PC-9 (cell line): ENCODE measurements around the gene KMT2D. TPM values are rescaled to one million over a fixed set of nuclear protein-coding genes. Genes with fewer than 3 reads are reported as not detected.

Source experiments
- BruUV-seq: library from RNA; stranded (reverse); fragments of 400-500 nt; replicated peaks from 2 replicates; lab custom pipeline; 2021; lab: Mats Ljungman, UMichigan
- CTCF ChIA-PET: fragments of 300-600 bp; sonication (Branson Sonifier 250); formaldehyde crosslinking; loops from one replicate; lab custom pipeline; 2022; ENCODE audit warnings: antibody characterized with exemption; lab: Charles Lee
- POLR2A ChIA-PET: fragments of 300-600 bp; sonication (Branson Sonifier 250); formaldehyde crosslinking; loops from one replicate; lab custom pipeline; 2022; ENCODE audit warnings: antibody characterized with exemption; ENCODE audit not compliant: unreplicated experiment; lab: Charles Lee
- DNase-seq, 2 experiments: peaks; one replicate each; pipeline versions ENCODE4 v3.0.0 to v3.0.0-alpha.2; 2015 to 2022; ENCODE audit warnings: mixed read lengths in 1 of 2
- H2AFZ ChIP-seq: fragments of 200-600 bp; sonication (generic); 2 replicates; pipeline ENCODE4 v1.8.1; 2017; ENCODE audit warnings: antibody characterized with exemption
- H3F3A ChIP-seq: fragments of 200-600 bp; sonication (generic); 2 replicates; pipeline ENCODE4 v1.8.1; 2017; ENCODE audit warnings: antibody characterized with exemption, mild to moderate bottlenecking, low read depth; ENCODE audit not compliant: insufficient read depth
- H3K27ac ChIP-seq: fragments of 200-600 bp; sonication (generic); 2 replicates; pipeline ENCODE4 v1.6.1; 2016; ENCODE audit warnings: mixed run types
- H3K27me3 ChIP-seq: fragments of 200-600 bp; sonication (generic); 2 replicates; pipeline ENCODE4 v1.6.1; 2016; ENCODE audit warnings: low read depth, mixed run types; ENCODE audit not compliant: insufficient read depth
- H3K36me3 ChIP-seq: fragments of 200-600 bp; sonication (generic); 2 replicates; pipeline ENCODE4 v1.6.1; 2016; ENCODE audit warnings: low read depth, mixed run types
- H3K4me1 ChIP-seq: fragments of 200-600 bp; sonication (generic); replicated peaks from 2 replicates; pipeline ENCODE4 v1.6.1; 2016; ENCODE audit warnings: mixed run types; ENCODE audit not compliant: insufficient read depth
- H3K4me2 ChIP-seq: fragments of 200-600 bp; sonication (generic); 2 replicates; pipeline ENCODE4 v1.6.1; 2017; ENCODE audit warnings: mixed run types
- H3K4me3 ChIP-seq: fragments of 200-600 bp; sonication (generic); 2 replicates; pipeline ENCODE4 v1.6.1; 2016; ENCODE audit warnings: mixed run types
- H3K79me2 ChIP-seq: fragments of 200-600 bp; sonication (generic); 2 replicates; pipeline ENCODE4 v1.6.1; 2017; ENCODE audit warnings: low read depth, mixed run types
- H3K9me2 ChIP-seq: fragments of 200-600 bp; sonication (generic); 2 replicates; pipeline ENCODE4 v1.8.1; 2017; ENCODE audit warnings: mild to moderate bottlenecking; ENCODE audit not compliant: insufficient read depth
- H3K9me3 ChIP-seq: fragments of 200-600 bp; sonication (generic); 2 replicates; pipeline ENCODE4 v1.8.1; 2016; ENCODE audit warnings: low read depth; ENCODE audit not compliant: insufficient read depth
- H4K20me1 ChIP-seq: fragments of 200-600 bp; sonication (generic); 2 replicates; pipeline ENCODE4 v1.8.1; 2017; ENCODE audit not compliant: insufficient read depth
- EZH2 ChIP-seq: fragments of 200-600 bp; sonication (generic); IDR thresholded peaks from 2 replicates; pipeline ENCODE4 v1.8.0; 2017; ENCODE audit warnings: antibody characterized with exemption, low read depth
- intact Hi-C: fragments of 100-400 bp; cut with micrococcal nuclease; formaldehyde crosslinking; loops from one replicate; pipeline ENCODE4 v1.10.0; 2022; ENCODE audit not compliant: unreplicated experiment
- total RNA-seq: library from RNA; stranded (reverse); gene quantifications from 2 replicates; pipeline ENCODE4 v1.2.3, GENCODE V29; 2021
- TF ChIP-seq, protein P1 (sequence below): fragments of 200-600 bp; sonication (generic); conservative IDR thresholded peaks from 2 replicates; pipeline ENCODE4 v1.6.1; 2017; ENCODE audit warnings: mixed run types, antibody characterized with exemption, mild to moderate bottlenecking, moderate library complexity

Gene KMT2D
- total RNA-seq, 1 experiment from 2014 or later, result 94.0 TPM

- CTCF ChIA-PET, result interaction anchor here (1.0 to 1.2 kb wide), 2 partner anchors 13 to 29 kb away, joined by 3 to 4 read pairs; no protein-coding TSS in a partner anchor
- Histone ChIP-seq H3K9me3 (no peaks in the 10 kb centered on the region), H2AFZ (no peak overlapping the region), H3K79me2 (no peaks in the 10 kb centered on the region), H3K27ac (no peak overlapping the region), H3K4me3 (no peak overlapping the region), H3K27me3 (peaks cover 23% of the 10 kb centered on the region), H3K4me2 (peak overlapping the region; percentile 35), H3K4me1 (peaks cover 24% of the 10 kb centered on the region), H3F3A (peaks cover 25% of the 10 kb centered on the region; the same call in 1 of the 2 replicates), H4K20me1 (no peaks in the 10 kb centered on the region), H3K9me2 (no peaks in the 10 kb centered on the region), H3K36me3 (no peaks in the 10 kb centered on the region)
- peak in 1 of 2 experiments; percentile 47 for DNase-seq
- POLR2A ChIA-PET, result interaction anchor here (0.5 kb wide), 1 partner anchor 765 kb away, joined by 5 read pairs; no protein-coding TSS in a partner anchor
- no TSS peak for BruUV-seq
- no peak for TF ChIP-seq EZH2
- TF ChIP-seq, protein P1, sequence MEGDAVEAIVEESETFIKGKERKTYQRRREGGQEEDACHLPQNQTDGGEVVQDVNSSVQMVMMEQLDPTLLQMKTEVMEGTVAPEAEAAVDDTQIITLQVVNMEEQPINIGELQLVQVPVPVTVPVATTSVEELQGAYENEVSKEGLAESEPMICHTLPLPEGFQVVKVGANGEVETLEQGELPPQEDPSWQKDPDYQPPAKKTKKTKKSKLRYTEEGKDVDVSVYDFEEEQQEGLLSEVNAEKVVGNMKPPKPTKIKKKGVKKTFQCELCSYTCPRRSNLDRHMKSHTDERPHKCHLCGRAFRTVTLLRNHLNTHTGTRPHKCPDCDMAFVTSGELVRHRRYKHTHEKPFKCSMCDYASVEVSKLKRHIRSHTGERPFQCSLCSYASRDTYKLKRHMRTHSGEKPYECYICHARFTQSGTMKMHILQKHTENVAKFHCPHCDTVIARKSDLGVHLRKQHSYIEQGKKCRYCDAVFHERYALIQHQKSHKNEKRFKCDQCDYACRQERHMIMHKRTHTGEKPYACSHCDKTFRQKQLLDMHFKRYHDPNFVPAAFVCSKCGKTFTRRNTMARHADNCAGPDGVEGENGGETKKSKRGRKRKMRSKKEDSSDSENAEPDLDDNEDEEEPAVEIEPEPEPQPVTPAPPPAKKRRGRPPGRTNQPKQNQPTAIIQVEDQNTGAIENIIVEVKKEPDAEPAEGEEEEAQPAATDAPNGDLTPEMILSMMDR, result peak; percentile 58; the same call in 1 of the 2 replicates
- intact Hi-C loops, result no loop called here
Measured at GRCh38 chr12:49092086-49092815, 31.7 kb upstream of the KMT2D start.

- H3K4me2 ChIP-seq, result peak overlapping the region; percentile 35
- DNase-seq, result no peak
- H3K27me3 ChIP-seq, result peaks cover 23% of the 10 kb centered on the region
- H3K36me3 ChIP-seq, result no peaks in the 10 kb centered on the region
- H3F3A ChIP-seq, result peaks cover 25% of the 10 kb centered on the region; the same call in 1 of the 2 replicates
- intact Hi-C loops, result no loop called here
- H3K27ac ChIP-seq, result no peak overlapping the region
- no peaks in the 10 kb centered on the region for H3K9me2 ChIP-seq
- BruUV-seq, result no TSS peak
- no peak for TF ChIP-seq EZH2
- TF ChIP-seq, protein P1, result no peak
- H3K9me3 ChIP-seq, result no peaks in the 10 kb centered on the region
- H3K4me3 ChIP-seq, result no peak overlapping the region
- ChIA-PET CTCF (interaction anchor here (1.0 to 1.2 kb wide), 2 partner anchors 13 to 28 kb away, joined by 3 to 4 read pairs; no protein-coding TSS in a partner anchor), POLR2A (no interaction called here)
- H3K4me1 ChIP-seq, result peaks cover 25% of the 10 kb centered on the region
- no peak overlapping the region for H2AFZ ChIP-seq
- H4K20me1 ChIP-seq, result no peaks in the 10 kb centered on the region
- no peaks in the 10 kb centered on the region for H3K79me2 ChIP-seq
Measured at GRCh38 chr12:49091836-49092085, 31.2 kb upstream of the KMT2D start.

DNA sequence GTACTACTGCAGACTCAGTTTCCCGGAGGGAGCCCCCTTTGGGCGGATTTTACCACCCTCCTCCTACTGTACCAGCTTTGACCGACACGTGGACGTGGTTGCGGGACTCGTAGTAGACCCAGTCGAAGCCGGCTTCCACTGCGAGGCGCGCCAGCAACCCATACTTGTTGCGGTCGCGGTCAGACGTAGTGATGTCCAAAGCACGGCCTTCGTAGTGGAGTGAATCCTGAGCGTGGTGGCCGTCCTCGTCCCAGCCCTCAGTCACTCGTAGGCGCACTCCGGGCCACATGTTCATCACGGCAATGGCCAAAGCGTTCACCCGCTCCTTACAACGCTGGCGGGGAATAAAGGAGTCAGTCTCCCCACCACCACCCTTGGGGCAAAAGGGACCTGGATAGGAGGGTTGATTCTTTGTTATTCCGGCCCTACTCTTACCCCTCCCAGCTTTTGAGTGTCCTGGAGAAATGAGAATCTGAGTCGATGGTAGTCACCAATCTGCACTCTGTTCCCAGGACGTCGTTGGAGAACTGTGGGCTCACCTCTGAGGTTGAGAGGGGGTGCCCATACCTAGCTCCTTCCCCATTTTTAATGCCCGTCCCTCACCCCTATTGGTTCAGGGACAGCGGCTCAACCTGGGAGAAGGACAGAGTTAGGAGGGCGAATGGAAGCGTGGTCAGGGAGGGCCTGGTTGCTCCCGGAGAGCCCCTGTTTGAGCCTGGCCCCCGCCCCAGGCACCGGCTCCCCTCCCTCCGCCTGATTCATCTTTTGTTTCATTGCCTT lies 30.7 kb upstream of the KMT2D start:
- no peak for TF ChIP-seq EZH2
- TF ChIP-seq, protein P1, result no peak
- H3K4me2 ChIP-seq, result peak overlapping the region; percentile 35
- no peak overlapping the region for H3K27ac ChIP-seq
- ChIA-PET CTCF (interaction anchor here (1.2 kb wide), 1 partner anchor 14 kb away, joined by 3 read pairs; no protein-coding TSS in a partner anchor), POLR2A (no interaction called here)
- no peak overlapping the region for H2AFZ ChIP-seq
- BruUV-seq, result no TSS peak
- H3K79me2 ChIP-seq, result no peaks in the 10 kb centered on the region
- DNase-seq, result no peak
- no peaks in the 10 kb centered on the region for H4K20me1 ChIP-seq
- H3K36me3 ChIP-seq, result no peaks in the 10 kb centered on the region
- peaks cover 25% of the 10 kb centered on the region for H3K4me1 ChIP-seq
- peaks cover 25% of the 10 kb centered on the region; the same call in 1 of the 2 replicates for H3F3A ChIP-seq
- no peaks in the 10 kb centered on the region for H3K9me2 ChIP-seq
- no peak overlapping the region for H3K4me3 ChIP-seq
- intact Hi-C loops, result no loop called here
- peaks cover 23% of the 10 kb centered on the region for H3K27me3 ChIP-seq
- no peaks in the 10 kb centered on the region for H3K9me3 ChIP-seq
